CD14-positive monocyte (primary cell): Measurements from ENCODE around the gene ADAMTSL3. TPM values are rescaled to one million over a fixed set of nuclear protein-coding genes. Genes with fewer than 3 reads are reported as not detected.

Experiments used
- DNase-seq, 3 donors: peaks; one replicate each; pipeline ENCODE4 v3.0.0-alpha.2; 2011 to 2022
- H2AFZ ChIP-seq: 2 replicates; pipeline ENCODE4 v1.6.0; 2012; ENCODE audit warnings: mild to moderate bottlenecking, low read depth, low read length, inconsistent platforms; ENCODE audit not compliant: insufficient read depth, poor library complexity, severe bottlenecking
- H3K27ac ChIP-seq, 2 donors: 1 replicate in 1 of 2; 2 replicates in 1 of 2; pipeline ENCODE4 v1.5.1; 2012 to 2013; ENCODE audit warnings: low read length in 2 of 2, control low read depth in 1 of 2, inconsistent platforms in 1 of 2, low read depth in 1 of 2, mild to moderate bottlenecking in 1 of 2
- H3K27me3 ChIP-seq, 2 donors: one replicate each; pipeline versions ENCODE4 v1.6.0 to v1.6.1; 2011 to 2013; ENCODE audit warnings: low read length in 2 of 2; ENCODE audit not compliant: control insufficient read depth in 2 of 2, insufficient read depth in 2 of 2
- H3K36me3 ChIP-seq, 2 donors: replicated peaks in 1 of 2; 1 replicate in 1 of 2; 2 replicates in 1 of 2; pipeline versions ENCODE4 v1.5.1 to v1.6.1; 2012 to 2013; ENCODE audit warnings: low read length in 2 of 2, control low read depth in 1 of 2, inconsistent platforms in 1 of 2, mild to moderate bottlenecking in 1 of 2; ENCODE audit not compliant: insufficient read depth in 2 of 2, control insufficient read depth in 1 of 2
- H3K4me1 ChIP-seq, 2 donors: 1 replicate in 1 of 2; 2 replicates in 1 of 2; pipeline versions ENCODE4 v1.5.1 to v1.6.1; 2012 to 2013; ENCODE audit warnings: low read length in 2 of 2, control low read depth in 1 of 2, inconsistent platforms in 1 of 2, mild to moderate bottlenecking in 1 of 2, moderate library complexity in 1 of 2; ENCODE audit not compliant: insufficient read depth in 2 of 2, control insufficient read depth in 1 of 2
- H3K4me2 ChIP-seq: replicated peaks from 2 replicates; pipeline ENCODE3; 2012; ENCODE audit warnings: low read length, moderate library complexity, mild to moderate bottlenecking; ENCODE audit not compliant: poor library complexity, severe bottlenecking; ENCODE audit errors: extremely low read depth
- H3K4me3 ChIP-seq, 3 experiments: fragments of 200-600 bp in 1 of 3; sonication (generic) in 1 of 3; replicated peaks in 1 of 3; 1 replicate in 2 of 3; 2 replicates in 1 of 3; pipeline ENCODE4 v1.5.1; 2011 to 2013; ENCODE audit warnings: low read length in 3 of 3, mild to moderate bottlenecking in 3 of 3, control low read depth in 2 of 3, low read depth in 2 of 3, inconsistent platforms in 1 of 3, moderate library complexity in 1 of 3
- H3K79me2 ChIP-seq: 2 replicates; pipeline ENCODE4 v1.6.0; 2012; ENCODE audit warnings: mild to moderate bottlenecking, control low read depth, inconsistent platforms, low read length, moderate library complexity; ENCODE audit not compliant: insufficient read depth
- H3K9ac ChIP-seq: 2 replicates; pipeline ENCODE4 v1.6.0; 2017; ENCODE audit warnings: low read length, mild to moderate bottlenecking; ENCODE audit not compliant: insufficient read depth, poor library complexity, severe bottlenecking
- H3K9me3 ChIP-seq, 2 donors: replicated peaks in 1 of 2; 1 replicate in 1 of 2; 2 replicates in 1 of 2; pipeline versions ENCODE4 v1.5.1 to v1.6.1; 2012 to 2013; ENCODE audit warnings: low read length in 2 of 2, control low read depth in 1 of 2; ENCODE audit not compliant: control insufficient read depth in 1 of 2, insufficient read depth in 1 of 2
- H4K20me1 ChIP-seq: 2 replicates; pipeline ENCODE4 v1.6.0; 2012; ENCODE audit warnings: mild to moderate bottlenecking, low read length, control low read depth, moderate library complexity; ENCODE audit not compliant: insufficient read depth
- H3K27ac Mint-ChIP-seq, 7 donors: one replicate each; pipeline ENCODE4 v1.8.0; 2020; ENCODE audit warnings: mild to moderate bottlenecking in 7 of 7, mixed read lengths in 7 of 7, moderate library complexity in 6 of 7, inconsistent platforms in 2 of 7
- H3K27me3 Mint-ChIP-seq, 3 donors: one replicate each; pipeline ENCODE4 v1.8.0; 2021 to 2022; ENCODE audit warnings: low read depth in 3 of 3, mild to moderate bottlenecking in 3 of 3, mixed read lengths in 3 of 3, moderate library complexity in 3 of 3, inconsistent platforms in 1 of 3
- H3K36me3 Mint-ChIP-seq, 2 donors: one replicate each; pipeline ENCODE4 v1.8.0; 2020; ENCODE audit warnings: mixed read lengths in 2 of 2, inconsistent platforms in 1 of 2, mild to moderate bottlenecking in 1 of 2
- H3K4me1 Mint-ChIP-seq: one replicate; pipeline ENCODE4 v1.8.0; 2020; ENCODE audit warnings: mild to moderate bottlenecking, mixed read lengths
- H3K4me3 Mint-ChIP-seq, 2 donors: one replicate each; pipeline ENCODE4 v1.8.0; 2020; ENCODE audit warnings: mild to moderate bottlenecking in 2 of 2, mixed read lengths in 2 of 2, moderate library complexity in 1 of 2
- H3K9me3 Mint-ChIP-seq, 7 donors: one replicate each; pipeline ENCODE4 v1.8.0; 2020 to 2022; ENCODE audit warnings: mixed read lengths in 7 of 7, mild to moderate bottlenecking in 6 of 7, moderate library complexity in 6 of 7, inconsistent platforms in 2 of 7
- whole genome bisulfite sequencing: methylation state at CpG from one replicate; pipeline ENCODE4 v1.1.5; 2013; ENCODE audit warnings: missing lambda C conversion rate; ENCODE audit not compliant: insufficient coverage; 5-methylcytosine and 5-hydroxymethylcytosine counted together
- intact Hi-C, 2 donors: fragments of 100-400 bp; cut with micrococcal nuclease; formaldehyde crosslinking; loops; one replicate each; pipeline versions ENCODE4 v1.15.0 to v1.15.1; 2023
- polyA plus RNA-seq, 3 donors: library from polyadenylated mRNA; depleted of rRNA in 1 of 3; unstranded in 2 of 3; stranded (reverse) in 1 of 3; fragments of 300-500 nt in 2 of 3; fragments of >200 nt in 1 of 3; fragmentation: Illumina TruSeq in 2 of 3; gene quantifications; 1 replicate in 2 of 3; 2 replicates in 1 of 3; pipeline ENCODE4 v1.2.3, GENCODE V29; 2012 to 2021
- TF ChIP-seq, protein P1 (sequence below): fragments of 200-600 bp; IDR thresholded peaks from one replicate; pipeline ENCODE4 v1.8.0; 2022; ENCODE audit warnings: antibody characterized with exemption, mild to moderate bottlenecking

ADAMTSL3 gene
- polyA plus RNA-seq, 3 donors = not detected

DNA sequence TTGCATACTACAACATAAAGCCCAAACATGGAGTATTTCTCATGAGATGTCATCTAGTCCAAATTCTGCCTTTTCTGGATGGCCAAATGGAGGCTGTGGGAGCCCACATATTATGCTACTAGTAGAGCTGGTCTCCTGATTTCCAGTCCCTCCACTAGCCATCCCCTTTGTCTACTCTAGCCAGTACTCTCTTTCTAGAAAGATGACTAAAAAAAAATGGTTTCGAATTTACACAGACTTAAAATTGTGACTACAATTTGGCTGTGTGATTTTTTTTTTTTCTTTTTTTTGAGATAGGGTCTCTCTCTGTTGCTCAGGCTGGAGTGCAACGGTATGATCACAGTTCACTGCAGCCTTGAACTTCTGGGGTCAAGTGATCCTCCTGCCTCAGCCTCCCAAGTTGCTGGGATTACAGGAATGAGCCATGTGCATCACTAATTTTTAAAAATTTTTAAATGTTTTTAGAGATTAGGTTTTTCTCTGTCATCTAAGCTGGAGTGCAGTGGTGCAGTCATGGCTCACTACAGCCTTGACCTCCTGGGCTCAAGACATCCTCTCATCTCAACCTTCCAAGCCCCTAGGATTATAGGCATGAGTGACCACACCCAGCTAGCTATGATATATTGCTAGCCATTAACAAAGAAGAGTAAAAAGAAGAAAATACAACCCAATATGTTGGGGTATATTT, 273.9 kb downstream of the ADAMTSL3 start:
- H3K27ac ChIP-seq = no peak overlapping the region
- no peaks in the 10 kb centered on the region for H3K27me3 ChIP-seq
- TF ChIP-seq, protein P1, sequence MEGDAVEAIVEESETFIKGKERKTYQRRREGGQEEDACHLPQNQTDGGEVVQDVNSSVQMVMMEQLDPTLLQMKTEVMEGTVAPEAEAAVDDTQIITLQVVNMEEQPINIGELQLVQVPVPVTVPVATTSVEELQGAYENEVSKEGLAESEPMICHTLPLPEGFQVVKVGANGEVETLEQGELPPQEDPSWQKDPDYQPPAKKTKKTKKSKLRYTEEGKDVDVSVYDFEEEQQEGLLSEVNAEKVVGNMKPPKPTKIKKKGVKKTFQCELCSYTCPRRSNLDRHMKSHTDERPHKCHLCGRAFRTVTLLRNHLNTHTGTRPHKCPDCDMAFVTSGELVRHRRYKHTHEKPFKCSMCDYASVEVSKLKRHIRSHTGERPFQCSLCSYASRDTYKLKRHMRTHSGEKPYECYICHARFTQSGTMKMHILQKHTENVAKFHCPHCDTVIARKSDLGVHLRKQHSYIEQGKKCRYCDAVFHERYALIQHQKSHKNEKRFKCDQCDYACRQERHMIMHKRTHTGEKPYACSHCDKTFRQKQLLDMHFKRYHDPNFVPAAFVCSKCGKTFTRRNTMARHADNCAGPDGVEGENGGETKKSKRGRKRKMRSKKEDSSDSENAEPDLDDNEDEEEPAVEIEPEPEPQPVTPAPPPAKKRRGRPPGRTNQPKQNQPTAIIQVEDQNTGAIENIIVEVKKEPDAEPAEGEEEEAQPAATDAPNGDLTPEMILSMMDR = no peak
- peaks cover 0 to 10% (median 3%) of the 10 kb centered on the region in 7 donors for H3K9me3 Mint-ChIP-seq
- intact Hi-C loops = no loop called here
- no peaks in the 10 kb centered on the region for H3K4me1 Mint-ChIP-seq
- H3K4me3 ChIP-seq = no peak overlapping the region
- no peak for DNase-seq
- H3K4me3 Mint-ChIP-seq = no peak overlapping the region
- H4K20me1 ChIP-seq = no peaks in the 10 kb centered on the region
- H3K27me3 Mint-ChIP-seq = peaks cover 1 to 3% (median 2%) of the 10 kb centered on the region in 3 donors
- no peaks in the 10 kb centered on the region for H3K36me3 Mint-ChIP-seq
- H3K4me2 ChIP-seq = no peak overlapping the region
- no peak overlapping the region for H2AFZ ChIP-seq
- no peaks in the 10 kb centered on the region for H3K9me3 ChIP-seq
- H3K9ac ChIP-seq = no peak overlapping the region
- H3K27ac Mint-ChIP-seq = no peak overlapping the region
- no peaks in the 10 kb centered on the region for H3K36me3 ChIP-seq
- H3K79me2 ChIP-seq = no peaks in the 10 kb centered on the region
- no peaks in the 10 kb centered on the region for H3K4me1 ChIP-seq
- 86% methylated on average over 1 of the region's 2 CpGs for WGBS

DNA sequence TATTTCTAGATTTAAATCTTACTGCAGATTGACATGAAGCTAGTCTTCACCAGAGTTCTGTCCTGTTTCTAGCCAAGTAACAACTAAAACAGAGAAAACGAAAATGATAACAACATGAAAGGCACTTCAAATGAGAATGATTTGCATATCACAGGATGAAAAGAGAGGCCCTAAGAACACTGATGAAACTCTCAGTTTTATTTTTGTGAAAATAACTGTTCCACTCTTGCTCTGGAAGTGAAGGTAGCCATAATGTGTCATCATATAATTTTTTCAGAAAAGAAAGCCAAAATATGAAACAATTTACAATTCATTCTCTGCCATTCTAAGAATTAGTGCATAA, 274.4 kb downstream of the ADAMTSL3 start:
- no peaks in the 10 kb centered on the region for H3K36me3 ChIP-seq
- H3K9me3 ChIP-seq = no peaks in the 10 kb centered on the region
- no CpG with 5 or more reads among the region's 1 CpG for WGBS
- no peaks in the 10 kb centered on the region for H3K27me3 ChIP-seq
- Mint-ChIP-seq H3K27ac (no peak overlapping the region), H3K4me1 (no peaks in the 10 kb centered on the region), H3K27me3 (peaks cover 1 to 3% (median 2%) of the 10 kb centered on the region in 3 donors), H3K4me3 (no peak overlapping the region), H3K36me3 (no peaks in the 10 kb centered on the region), H3K9me3 (peaks cover 0 to 10% (median 5%) of the 10 kb centered on the region in 7 donors)
- no peak overlapping the region for H3K9ac ChIP-seq
- no peak for DNase-seq
- H2AFZ ChIP-seq = no peak overlapping the region
- intact Hi-C loops = no loop called here
- H3K4me3 ChIP-seq = no peak overlapping the region
- no peak overlapping the region for H3K27ac ChIP-seq
- no peaks in the 10 kb centered on the region for H3K4me1 ChIP-seq
- H4K20me1 ChIP-seq = no peaks in the 10 kb centered on the region
- no peak overlapping the region for H3K4me2 ChIP-seq
- H3K79me2 ChIP-seq = no peaks in the 10 kb centered on the region
- TF ChIP-seq, protein P1 = no peak
